ENCODE results near the gene LRFN5. TPM values are rescaled to one million over a fixed set of nuclear protein-coding genes. Genes with fewer than 3 reads are reported as not detected.

Gene LRFN5
- total RNA-seq, 2 donors from 2014 or later = 0.50 to 5.3 TPM

- TF ChIP-seq POLR2AphosphoS5 (IDR thresholded peaks at IDR 0.05) = no peak
- TF ChIP-seq, protein P1, sequence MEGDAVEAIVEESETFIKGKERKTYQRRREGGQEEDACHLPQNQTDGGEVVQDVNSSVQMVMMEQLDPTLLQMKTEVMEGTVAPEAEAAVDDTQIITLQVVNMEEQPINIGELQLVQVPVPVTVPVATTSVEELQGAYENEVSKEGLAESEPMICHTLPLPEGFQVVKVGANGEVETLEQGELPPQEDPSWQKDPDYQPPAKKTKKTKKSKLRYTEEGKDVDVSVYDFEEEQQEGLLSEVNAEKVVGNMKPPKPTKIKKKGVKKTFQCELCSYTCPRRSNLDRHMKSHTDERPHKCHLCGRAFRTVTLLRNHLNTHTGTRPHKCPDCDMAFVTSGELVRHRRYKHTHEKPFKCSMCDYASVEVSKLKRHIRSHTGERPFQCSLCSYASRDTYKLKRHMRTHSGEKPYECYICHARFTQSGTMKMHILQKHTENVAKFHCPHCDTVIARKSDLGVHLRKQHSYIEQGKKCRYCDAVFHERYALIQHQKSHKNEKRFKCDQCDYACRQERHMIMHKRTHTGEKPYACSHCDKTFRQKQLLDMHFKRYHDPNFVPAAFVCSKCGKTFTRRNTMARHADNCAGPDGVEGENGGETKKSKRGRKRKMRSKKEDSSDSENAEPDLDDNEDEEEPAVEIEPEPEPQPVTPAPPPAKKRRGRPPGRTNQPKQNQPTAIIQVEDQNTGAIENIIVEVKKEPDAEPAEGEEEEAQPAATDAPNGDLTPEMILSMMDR (IDR thresholded peaks at IDR 0.05) = no peak
- no peak for TF ChIP-seq POLR2A (IDR thresholded peaks at IDR 0.05)
- Histone ChIP-seq H3K4me1 (replicated peaks) (no peaks in the 10 kb centered on the region), H3K27ac (no peak overlapping the region), H3K27me3 (replicated peaks; ENCODE audit: insufficient read depth) (no peaks in the 10 kb centered on the region), H3K9me3 (no peaks in the 10 kb centered on the region), H3K36me3 (no peaks in the 10 kb centered on the region), H3K4me3 (no peak overlapping the region)
- 45% methylated on average over 1 of the region's 1 CpG for WGBS
- no peak for DNase-seq (ENCODE audit: low spot score)
- intact Hi-C loops (cut with DNase I) = no loop called here
Measured at GRCh38 chr14:41860586-41860985, 253.9 kb downstream of the LRFN5 start.

GRCh38 chr14:41865894-41866293 is 259.2 kb downstream of the LRFN5 start:
- Histone ChIP-seq H3K27me3 (replicated peaks; ENCODE audit: insufficient read depth) (no peaks in the 10 kb centered on the region), H3K36me3 (no peaks in the 10 kb centered on the region), H3K4me1 (replicated peaks) (no peaks in the 10 kb centered on the region), H3K27ac (no peak overlapping the region), H3K4me3 (no peak overlapping the region), H3K9me3 (no peaks in the 10 kb centered on the region)
- TF ChIP-seq POLR2AphosphoS5 (IDR thresholded peaks at IDR 0.05) (no peak), POLR2A (IDR thresholded peaks at IDR 0.05) (no peak)
- TF ChIP-seq, protein P1 (IDR thresholded peaks at IDR 0.05) = no peak
- intact Hi-C loops (cut with DNase I) = no loop called here
- no peak for DNase-seq (ENCODE audit: low spot score)

DNA sequence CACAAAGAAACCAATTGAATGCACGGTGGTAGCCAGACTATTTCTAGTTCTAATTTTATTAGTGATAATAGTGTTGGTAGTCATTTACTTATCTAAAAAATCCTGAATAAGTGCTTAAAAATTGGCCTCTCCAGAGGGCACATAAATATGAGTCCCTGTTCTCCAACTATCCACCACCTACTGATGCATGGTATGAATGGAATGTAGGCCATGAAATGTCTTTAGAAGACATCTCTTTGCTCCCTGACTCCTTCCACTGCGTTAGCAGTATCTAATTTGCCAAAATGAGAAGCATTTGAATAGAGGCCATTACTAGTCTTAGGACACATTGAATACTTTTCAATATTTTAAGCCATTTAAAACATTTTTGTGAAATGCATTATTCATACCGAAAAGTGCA is 261.7 kb downstream of the LRFN5 start:
- 86% methylated on average over 3 of the region's 3 CpGs for WGBS

GRCh38 chr14:41872931-41873685 is 266.4 kb downstream of the LRFN5 start:
- no peaks in the 10 kb centered on the region for H3K9me3 ChIP-seq
- H3K27ac ChIP-seq = no peak overlapping the region
- H3K27me3 ChIP-seq (replicated peaks; ENCODE audit: insufficient read depth) = no peaks in the 10 kb centered on the region
- no peak for DNase-seq (ENCODE audit: low spot score)
- H3K4me3 ChIP-seq = no peak overlapping the region
- intact Hi-C loops (cut with DNase I) = no loop called here
- no peaks in the 10 kb centered on the region for H3K36me3 ChIP-seq
- no peak for TF ChIP-seq POLR2AphosphoS5 (IDR thresholded peaks at IDR 0.05)
- TF ChIP-seq, protein P1 (IDR thresholded peaks at IDR 0.05) = no peak
- no peaks in the 10 kb centered on the region for H3K4me1 ChIP-seq (replicated peaks)
- WGBS = 40% methylated on average over 4 of the region's 4 CpGs

More for the DNA sequence above, 261.7 kb downstream of the LRFN5 start:
- no peak overlapping the region for H3K27ac ChIP-seq
- H3K9me3 ChIP-seq = no peaks in the 10 kb centered on the region
- intact Hi-C loops (cut with DNase I) = no loop called here
- no peak for DNase-seq (ENCODE audit: low spot score)
- no peaks in the 10 kb centered on the region for H3K36me3 ChIP-seq
- no peaks in the 10 kb centered on the region for H3K4me1 ChIP-seq (replicated peaks)
- H3K4me3 ChIP-seq = no peak overlapping the region
- TF ChIP-seq POLR2AphosphoS5 (IDR thresholded peaks at IDR 0.05) (no peak), POLR2A (IDR thresholded peaks at IDR 0.05) (no peak)
- TF ChIP-seq, protein P1 (IDR thresholded peaks at IDR 0.05) = no peak
- no peaks in the 10 kb centered on the region for H3K27me3 ChIP-seq (replicated peaks; ENCODE audit: insufficient read depth)

DNA sequence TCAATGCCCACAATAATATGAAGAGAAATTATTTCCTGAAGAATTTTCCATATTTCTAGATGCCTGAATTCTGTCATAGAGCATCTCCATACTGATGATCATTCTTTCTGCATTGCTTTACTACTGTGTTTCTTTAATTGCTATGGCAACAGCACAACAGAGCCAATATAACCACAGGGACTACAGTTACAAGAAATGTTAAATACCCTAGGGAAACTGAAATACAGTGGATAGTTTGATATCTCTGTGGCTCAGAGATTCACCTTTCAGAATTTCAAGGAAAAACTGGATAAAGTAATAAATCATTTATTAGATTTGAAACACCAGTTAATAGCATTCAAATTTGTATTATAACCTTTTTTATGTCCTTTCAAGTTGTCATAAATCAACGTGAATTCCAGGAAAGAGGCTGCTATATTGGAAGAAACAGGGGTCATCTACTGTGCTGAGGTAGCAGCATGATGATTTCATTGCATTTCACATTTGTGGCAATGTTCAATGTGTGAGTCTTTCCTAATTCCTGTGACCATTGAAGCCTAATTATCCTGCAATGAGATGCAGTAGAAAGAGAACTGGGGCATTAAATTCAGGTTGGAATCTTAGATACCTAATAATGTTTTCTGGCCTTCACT is 267.1 kb downstream of the LRFN5 start:
- Histone ChIP-seq H3K27me3 (replicated peaks; ENCODE audit: insufficient read depth) (no peaks in the 10 kb centered on the region), H3K36me3 (no peaks in the 10 kb centered on the region), H3K27ac (no peak overlapping the region), H3K9me3 (no peaks in the 10 kb centered on the region), H3K4me1 (replicated peaks) (no peaks in the 10 kb centered on the region), H3K4me3 (no peak overlapping the region)
- DNase-seq (ENCODE audit: low spot score) = no peak
- TF ChIP-seq POLR2AphosphoS5 (IDR thresholded peaks at IDR 0.05) (no peak), POLR2A (IDR thresholded peaks at IDR 0.05) (no peak)
- TF ChIP-seq, protein P1 (IDR thresholded peaks at IDR 0.05) = no peak
- intact Hi-C loops (cut with DNase I) = no loop called here
- WGBS = 27% methylated on average over 1 of the region's 1 CpG

Data from prostate gland (tissue), 2 donors.